Endothelial cell of hepatic sinusoid (primary cell): Measurements from ENCODE around the gene PLEKHA7.
"Not testable (repeated sequence)": the region's sequence is repeated elsewhere in the genome, so short reads cannot be mapped to it uniquely, and the experiment has no call there.

Source experiments
- in situ Hi-C: cut with HindIII; loops from 2 replicates; pipeline ENCODE4 v1.10.0; 2017; ENCODE audit warnings: low sequenced_read_pairs

PLEKHA7 gene

DNA sequence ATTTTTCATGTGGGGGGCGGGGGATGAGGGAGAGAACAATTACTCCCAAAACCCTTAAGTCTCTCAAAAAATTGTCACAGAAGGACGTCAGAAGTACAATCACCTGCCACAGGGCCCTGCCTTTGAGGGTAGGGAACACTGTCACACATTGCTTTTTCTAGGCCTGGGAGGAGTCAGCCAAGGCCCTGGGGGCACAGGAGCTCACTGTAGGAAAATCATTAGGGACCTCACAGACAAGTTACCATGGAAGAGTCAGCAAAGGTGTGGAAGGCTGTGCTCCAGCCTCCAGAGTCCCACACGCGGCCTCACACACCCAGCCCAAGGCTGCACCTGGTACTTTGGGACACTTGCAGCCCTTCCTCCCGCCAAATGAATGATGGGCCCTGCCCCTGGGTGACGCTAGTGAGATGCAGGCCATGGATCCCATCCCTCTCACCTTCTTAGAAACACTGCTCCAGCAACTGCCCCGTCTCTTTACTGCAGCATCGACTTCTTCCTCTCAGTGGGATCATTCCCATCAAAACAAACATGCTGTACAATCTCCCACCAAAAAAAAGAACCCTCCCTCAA, 3.3 kb downstream of the PLEKHA7 start:
- in situ Hi-C loops = loop anchor here (5.0 kb wide), 1 partner anchor 56 kb away; no protein-coding TSS in a partner anchor

DNA sequence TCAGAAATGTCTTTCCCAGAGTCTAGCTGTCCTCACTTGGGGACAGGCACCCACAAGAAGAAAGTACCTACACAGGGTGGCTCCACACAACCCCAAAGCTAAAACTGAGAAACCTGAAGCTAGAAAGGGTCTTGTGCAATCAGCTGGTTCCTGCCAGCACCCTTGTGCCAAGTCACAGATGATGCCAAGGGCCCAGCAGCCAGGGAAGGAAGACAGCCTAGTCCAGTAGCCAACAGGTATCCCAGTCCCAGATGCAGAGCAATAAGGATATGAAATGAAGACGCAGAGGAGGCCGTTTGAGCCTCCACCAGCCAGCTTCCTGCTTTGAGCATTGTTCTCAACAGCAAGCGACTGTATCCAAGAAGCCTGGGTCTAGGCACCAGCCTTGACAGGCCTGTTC, 6.1 kb downstream of the PLEKHA7 start:
- in situ Hi-C loops = no loop called here

DNA sequence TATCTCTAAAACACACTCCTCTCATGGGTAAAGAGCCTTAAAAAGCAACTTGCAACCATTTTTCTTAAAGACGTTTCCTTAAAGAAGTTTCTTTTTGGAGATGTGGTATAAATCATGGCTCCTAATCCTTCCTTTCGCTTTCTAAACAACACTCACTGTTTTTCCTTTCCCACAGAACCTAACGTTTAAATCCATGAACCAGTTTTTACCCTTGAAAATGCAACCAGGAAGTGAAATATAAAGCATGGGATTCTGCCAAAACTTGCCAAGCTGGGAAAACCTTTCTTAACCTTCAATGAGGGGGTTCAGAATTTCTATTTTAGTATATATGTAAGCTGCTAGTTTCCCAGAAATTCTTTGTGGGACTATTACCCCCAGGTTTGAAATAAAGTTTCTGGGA, 8.6 kb downstream of the PLEKHA7 start:
- in situ Hi-C loops = no loop called here

DNA sequence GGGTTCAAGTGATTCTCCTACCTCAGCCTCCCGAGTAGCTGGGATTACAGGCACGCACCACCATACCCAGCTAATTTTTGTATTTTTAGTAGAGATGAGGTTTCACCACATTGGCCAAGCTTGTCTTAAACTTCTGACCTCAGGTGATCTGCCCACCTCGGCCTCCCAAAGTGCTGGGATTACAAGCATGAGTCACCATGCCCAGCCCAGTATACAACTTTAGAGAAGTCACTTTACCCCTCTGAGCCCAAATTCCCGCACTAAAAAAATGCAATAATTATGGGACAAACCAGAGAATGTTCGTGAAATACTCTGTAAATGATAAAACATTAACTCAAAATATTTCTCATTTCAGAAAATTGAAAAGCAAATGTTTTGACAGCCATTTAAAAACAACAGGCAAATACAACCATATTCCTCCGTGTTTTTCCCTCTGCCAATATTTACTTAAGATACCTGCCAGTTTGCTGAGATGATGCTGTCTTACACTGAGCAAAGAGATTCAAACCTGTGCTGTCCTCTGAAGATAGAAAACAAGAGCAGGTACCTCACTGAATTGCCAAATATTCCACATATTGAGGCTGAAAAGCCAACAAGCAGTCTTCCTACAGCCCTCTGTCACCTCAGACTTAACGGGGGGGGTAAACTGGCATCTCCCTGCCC, 9.6 kb downstream of the PLEKHA7 start:
- in situ Hi-C loops = no loop called here

DNA sequence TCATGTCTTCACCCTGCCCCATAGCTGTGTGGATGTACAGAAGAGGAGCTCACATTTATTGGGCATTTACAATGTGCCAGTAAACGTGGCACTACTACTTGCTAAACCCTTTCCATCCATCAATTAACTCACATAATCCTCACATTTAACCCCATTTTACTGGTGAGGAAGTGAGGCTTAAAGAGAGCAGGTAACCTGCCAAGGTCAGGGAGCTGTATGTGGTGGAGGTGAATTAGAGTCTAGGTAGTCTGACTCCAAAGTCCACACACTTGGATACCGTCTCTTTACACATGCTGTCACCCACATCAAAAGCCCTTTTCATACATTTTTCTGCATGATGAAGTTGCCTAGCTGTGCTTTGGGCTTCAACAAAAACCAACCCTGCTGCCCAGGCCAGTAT, 10.8 kb downstream of the PLEKHA7 start:
- in situ Hi-C loops = no loop called here

DNA sequence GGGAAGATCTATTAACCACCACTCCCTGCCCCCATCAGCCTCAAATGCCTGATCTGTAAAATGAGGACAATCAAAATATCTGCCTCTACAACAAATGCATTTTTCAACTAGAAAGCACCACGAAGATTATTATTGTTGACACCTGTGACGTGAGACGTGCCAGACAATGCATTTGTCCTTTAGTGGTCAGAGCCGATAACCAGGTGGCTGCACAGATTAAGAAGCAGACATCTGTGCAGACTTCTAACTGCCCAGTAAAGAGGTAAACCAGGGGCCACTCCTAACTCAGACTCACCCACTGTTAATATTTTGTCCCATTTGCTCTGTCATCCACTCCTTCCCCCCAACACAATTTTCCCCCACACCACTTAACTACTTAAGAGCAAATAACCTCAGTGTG, 11.7 kb downstream of the PLEKHA7 start:
- in situ Hi-C loops = no loop called here

DNA sequence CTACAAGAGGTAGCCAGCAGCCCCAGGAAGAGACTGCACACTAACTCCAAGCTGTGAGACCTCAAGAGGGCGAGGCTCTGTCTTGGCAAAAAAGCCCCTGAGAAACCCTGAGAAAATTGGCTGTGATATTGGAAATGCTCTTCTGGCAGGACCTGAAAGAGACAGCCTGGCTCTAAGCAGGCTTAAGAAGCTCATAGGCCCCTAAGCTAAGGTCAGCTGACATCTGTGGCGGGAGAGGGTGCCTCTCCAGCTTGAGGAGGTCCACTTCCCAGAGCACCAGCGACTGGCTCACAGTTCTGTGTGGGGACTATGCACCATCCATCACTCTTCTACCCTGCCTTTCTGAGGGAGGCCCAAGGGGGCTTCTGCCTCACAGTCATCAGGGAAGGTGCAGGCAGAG, 12.4 kb downstream of the PLEKHA7 start:
- in situ Hi-C loops = no loop called here

DNA sequence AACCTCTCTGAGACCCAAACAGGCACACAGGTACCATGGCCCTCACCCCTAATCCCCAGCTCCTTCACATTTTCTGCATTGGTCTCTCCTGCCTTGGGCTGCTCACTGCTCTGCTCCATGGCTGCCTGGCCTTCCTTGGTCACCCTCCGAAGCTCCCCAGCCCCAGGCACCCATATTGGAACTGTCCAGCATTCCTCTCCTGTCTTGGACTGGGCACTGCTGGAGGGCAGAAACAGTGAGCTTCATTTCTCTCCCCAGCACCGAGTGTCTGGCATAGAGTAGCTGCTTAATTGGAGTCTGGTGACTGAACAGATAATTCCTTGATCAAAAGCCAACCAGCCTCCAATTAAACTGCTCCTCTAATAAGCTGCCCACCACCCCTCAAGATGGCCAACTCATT, 13.2 kb downstream of the PLEKHA7 start:
- in situ Hi-C loops = no loop called here

DNA sequence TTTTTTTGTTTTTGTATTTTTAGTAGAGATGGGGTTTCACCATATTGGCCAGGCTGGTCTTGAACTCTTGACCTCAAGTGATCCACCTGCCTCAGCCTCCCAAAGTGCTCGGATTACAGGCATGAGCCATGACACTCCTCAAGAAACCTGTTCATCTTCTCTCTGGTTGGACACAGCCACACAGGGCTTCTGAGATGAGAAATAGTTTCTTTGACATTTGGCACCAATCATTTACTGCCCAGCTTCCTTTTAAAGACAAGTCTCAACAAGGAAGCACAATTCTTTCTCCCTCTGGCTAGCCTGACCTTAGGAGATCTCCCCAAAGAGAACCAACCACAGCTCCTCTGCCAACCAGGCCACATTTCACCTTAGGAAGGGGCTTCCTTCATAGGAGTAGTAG, 14.0 kb downstream of the PLEKHA7 start:
- in situ Hi-C loops = not testable (repeated sequence)

DNA sequence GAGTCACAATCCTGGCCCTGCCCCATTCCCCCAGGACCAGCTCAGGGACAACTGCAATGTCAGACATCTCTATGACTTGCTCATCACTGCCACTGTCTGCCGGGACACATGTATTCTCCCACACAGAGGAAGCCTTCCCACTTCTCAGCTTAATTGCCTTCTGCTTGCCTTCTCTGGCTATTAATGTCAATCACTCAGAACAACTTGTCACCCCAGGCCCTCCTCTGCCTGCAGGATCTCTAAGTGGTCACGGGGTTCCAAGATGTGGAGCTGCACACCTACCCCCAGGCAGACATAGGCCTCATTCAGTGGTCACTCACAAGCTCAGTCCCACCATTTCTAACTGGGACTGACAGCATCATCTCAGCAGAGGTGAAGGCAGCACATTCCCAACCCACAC, 15.1 kb downstream of the PLEKHA7 start:
- in situ Hi-C loops = no loop called here

DNA sequence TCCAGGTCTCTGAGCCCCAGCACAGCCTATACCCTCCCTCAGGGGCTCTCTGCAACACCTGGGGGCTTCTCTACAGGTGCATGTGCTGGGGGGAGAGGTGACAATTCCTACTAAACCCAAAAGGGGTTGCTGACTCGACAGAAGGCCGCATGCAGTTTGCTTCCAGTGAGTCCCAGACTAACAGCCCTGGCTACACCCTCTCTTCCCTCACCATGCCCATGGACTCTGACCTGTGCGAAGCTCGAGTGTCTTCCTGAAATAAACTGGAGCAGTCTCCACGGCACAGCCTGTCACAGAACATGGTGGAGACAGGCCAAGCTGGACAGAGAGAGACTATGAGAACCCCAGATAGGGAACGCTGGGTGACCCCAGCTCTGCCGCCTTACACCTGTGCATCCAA, 16.6 kb downstream of the PLEKHA7 start:
- in situ Hi-C loops = no loop called here

DNA sequence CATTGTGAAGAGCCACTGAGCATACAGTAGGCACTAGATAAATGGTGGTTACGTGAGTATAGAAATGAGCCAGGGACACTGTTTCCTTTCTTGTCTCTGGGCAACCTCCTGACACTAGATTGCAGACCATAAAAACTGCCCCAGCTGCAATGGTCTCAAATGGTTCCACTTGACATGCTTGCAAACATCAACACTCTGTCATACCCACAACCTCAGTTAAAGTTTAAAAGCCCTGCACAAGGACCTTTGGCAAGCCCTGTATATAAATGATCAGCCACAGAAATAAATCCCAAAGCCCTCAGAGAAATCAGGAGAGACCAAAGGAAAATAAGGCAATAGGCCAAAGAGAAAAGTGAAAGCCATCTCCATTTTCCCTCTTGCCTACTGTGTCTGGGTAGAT, 20.7 kb downstream of the PLEKHA7 start:
- in situ Hi-C loops = no loop called here

DNA sequence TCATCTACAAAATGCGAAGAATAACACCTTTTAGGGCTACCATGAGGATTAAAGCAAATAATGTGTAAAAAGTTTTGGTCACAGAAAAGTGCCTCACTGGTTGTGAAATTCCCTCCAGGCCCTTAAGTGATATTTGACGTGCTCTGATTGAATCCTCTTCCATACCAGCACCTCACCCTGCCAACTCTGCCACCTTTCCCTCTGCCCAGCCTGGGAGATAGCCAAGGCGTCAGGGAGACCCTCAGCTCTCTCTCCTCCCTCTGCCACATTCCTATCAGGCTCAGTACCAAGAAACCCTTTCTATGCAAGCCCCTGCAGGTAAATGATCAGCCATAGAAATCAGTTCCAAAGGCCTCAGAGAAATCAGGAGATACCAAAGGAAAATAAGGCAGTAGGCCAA, 21.4 kb downstream of the PLEKHA7 start:
- in situ Hi-C loops = no loop called here

DNA sequence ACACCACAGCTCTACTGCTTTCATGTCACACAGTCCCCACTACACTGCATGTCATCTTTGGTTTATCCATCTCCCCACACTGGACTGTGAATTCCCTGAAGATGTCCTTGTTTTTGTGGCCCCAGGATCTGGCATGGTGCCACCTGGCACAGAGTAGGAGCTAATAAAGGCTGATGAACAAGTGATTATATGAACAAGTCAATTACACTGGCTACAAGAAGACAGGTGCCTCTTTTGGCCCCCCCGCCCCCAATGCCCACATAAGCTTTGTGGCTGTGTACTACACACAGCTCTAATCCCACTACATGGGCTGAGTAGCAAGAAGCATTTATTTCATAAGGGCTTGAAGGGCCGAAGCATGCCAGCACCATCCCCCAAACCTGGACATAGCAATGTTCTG, 24.7 kb downstream of the PLEKHA7 start:
- in situ Hi-C loops = no loop called here

DNA sequence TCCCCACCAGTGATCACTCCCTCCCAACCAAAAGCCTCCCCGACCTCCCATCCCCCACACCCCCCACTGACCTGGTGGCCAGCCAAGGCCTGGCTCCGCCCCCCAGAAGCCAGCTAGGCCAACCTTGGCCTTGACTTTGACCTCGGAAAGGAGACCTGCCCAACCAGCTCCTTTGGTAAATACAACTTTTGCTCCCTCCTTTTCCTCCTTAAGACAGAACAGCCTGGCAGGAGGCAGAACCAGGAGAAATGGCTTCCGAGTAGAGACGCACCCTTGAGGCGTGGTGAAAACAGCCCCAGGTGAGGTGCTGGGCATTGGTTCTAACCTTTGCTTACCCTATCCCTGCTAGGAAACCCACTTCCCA, 27.0 kb downstream of the PLEKHA7 start:
- in situ Hi-C loops = no loop called here

DNA sequence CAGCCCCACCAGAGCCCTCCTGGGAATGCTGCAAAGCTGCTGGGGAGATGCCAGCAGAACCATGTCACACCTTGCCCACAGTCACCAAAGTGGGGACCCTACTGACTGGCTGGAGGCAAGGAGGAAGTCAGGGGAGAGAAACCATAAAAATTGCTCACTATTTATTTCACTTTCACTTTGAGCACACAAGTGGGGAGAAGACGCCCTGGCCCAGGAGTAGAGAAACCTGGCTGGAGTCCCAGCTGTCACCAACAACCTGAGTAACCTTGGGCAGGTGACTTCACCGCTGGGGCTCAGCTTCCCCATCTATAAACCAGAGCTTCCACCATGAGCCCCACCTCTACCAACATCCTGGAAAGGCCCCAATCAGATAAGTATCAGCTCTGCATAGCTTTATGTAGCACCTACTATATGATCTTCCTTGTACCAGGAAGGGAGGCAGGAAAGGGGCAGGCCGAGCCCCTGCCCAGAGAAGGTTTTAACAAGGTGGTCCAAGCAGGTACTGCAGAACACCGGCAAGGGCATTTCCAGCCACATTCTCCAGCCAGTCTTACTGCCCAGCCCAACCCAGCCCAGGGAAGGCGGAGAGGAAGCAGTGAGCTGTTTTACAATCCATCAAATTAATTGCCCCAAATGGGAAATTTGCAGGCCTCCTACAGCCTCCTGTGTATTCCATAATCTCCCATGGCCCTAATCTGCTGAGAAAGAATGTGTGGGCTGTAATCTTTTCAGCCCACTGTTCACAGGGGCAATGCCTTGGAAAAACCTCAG, 27.6 kb downstream of the PLEKHA7 start:
- in situ Hi-C loops = no loop called here

DNA sequence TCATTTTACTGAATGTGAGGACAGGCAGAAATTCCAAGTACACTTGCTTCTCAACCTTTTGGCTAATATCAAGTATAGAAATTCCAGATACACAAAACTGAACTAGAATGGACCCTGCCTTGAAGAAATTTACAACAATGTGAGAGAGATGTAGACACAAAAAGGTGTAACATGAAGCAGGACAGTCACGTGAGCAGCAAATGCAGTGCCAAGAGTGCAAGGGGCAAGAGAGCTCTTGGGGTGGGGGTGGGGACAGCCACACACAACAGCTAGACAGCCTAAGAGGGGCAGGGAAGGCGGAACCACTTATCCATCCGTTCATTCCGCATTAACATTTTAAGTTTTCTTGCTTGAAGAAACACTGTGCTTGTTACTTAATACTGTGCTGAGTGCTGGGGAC, 28.9 kb downstream of the PLEKHA7 start:
- in situ Hi-C loops = no loop called here

DNA sequence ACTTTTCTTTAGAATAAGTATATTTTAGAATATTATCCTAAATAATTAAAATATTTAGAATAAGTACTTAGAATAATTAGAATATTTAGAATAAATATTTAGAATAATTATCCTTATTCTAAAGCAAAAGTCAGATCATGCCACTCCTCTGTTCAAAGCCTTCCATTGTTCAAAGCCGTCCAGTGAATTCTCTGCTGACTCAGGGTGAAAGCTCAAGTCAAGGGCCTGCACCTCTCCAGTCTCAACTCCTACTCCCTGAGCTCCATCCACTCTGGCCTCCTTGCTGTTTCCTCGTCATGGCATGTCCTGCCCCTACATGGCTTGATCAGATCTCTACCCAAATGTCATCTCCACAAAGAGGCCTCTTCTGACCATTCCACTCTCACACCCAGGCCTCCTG, 30.0 kb downstream of the PLEKHA7 start:
- in situ Hi-C loops = loop anchor here (5.0 kb wide), 2 partner anchors 37 to 78 kb away; no protein-coding TSS in a partner anchor

DNA sequence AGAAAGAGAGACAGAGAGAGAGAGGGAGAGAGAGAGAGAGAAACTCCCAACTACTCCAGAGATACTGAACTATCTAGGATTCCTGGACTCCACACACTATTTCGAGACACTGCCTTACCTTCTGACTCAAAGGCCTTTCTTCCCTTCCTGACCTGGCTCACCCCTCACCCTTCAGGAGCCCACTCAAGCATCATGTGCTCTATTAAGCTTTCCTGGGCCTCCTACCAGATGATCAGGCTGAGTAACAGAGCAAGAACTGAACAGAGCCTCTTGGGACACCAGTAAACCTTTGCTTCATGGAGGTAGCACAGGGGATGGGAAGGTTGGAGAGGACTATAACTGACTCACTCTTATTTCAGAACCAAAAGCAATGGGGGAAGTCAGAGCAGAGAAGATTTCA, 31.4 kb downstream of the PLEKHA7 start:
- in situ Hi-C loops = loop anchor here (5.0 kb wide), 2 partner anchors 36 to 79 kb away; no protein-coding TSS in a partner anchor

DNA sequence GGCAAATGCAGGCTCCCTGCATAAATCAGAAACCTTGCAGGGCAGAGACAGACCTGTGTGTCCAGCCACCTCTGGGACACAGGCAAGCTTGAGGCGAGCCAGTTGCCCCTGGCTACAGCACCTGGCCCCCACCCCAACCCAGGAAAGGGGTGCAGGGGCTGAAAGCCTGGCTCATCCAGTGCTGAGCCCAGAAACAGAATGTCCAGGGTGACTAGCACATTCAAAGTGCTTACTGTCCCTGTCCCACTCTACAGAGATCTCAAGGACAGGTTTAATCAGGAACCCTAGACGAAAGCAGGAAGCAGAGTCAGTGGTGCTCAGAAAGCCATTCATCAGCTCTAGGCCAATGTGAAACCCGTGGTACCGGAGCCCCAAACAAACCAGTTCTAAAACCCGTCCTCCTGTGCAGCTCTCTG, 31.9 kb downstream of the PLEKHA7 start:
- in situ Hi-C loops = loop anchor here (5.0 kb wide), 2 partner anchors 35 to 80 kb away; no protein-coding TSS in a partner anchor

DNA sequence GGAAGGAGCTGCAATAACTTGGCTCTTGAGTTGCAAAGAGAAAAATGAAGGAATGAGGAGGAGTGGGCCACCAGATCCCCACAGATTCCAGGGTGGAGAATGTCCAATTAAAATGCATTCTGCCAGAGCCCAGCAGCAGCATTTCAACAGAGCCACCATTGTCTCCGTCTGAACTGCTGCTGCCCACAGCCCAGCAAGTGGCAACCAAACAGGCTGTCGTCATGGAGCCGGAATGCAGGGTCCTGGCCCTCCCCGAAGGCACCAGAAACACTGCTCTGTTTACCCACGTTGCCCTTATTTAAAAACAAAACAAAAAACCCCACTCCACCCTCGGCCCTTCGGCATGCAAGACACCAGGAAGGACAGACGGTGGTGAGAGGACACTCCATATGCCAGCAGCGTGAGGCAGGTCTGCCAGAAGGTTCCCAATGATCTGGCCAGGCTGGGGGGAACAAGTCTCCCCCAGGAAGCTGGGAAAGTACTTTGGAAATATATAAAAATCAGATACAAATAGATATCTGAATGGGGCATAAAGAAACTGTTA, 32.5 kb downstream of the PLEKHA7 start:
- in situ Hi-C loops = loop anchor here (5.0 kb wide), 2 partner anchors 34 to 81 kb away; no protein-coding TSS in a partner anchor
